GM12865 (cell line): ENCODE results near the gene EPHA4.

ENCODE experiments used
- DNase-seq: peaks from one replicate; pipeline ENCODE4 v3.0.0; 2010; ENCODE audit warnings: low read depth
- H3K4me3 ChIP-seq: 2 replicates; pipeline ENCODE4 v1.5.1; 2011; ENCODE audit warnings: mild to moderate bottlenecking, low read depth, low read length, control low read depth
- TF ChIP-seq, protein P1 (sequence below): IDR thresholded peaks from 2 replicates; pipeline ENCODE4 v1.5.1; 2011; ENCODE audit warnings: low read length, control low read depth, low read depth, inconsistent platforms; ENCODE audit not compliant: insufficient read depth; ENCODE audit errors: missing control alignments

EPHA4 gene

GRCh38 chr2:221444106-221444505 lies 128.0 kb downstream of the EPHA4 start:
- H3K4me3 ChIP-seq = no peak overlapping the region
- DNase-seq = no peak
- TF ChIP-seq, protein P1, sequence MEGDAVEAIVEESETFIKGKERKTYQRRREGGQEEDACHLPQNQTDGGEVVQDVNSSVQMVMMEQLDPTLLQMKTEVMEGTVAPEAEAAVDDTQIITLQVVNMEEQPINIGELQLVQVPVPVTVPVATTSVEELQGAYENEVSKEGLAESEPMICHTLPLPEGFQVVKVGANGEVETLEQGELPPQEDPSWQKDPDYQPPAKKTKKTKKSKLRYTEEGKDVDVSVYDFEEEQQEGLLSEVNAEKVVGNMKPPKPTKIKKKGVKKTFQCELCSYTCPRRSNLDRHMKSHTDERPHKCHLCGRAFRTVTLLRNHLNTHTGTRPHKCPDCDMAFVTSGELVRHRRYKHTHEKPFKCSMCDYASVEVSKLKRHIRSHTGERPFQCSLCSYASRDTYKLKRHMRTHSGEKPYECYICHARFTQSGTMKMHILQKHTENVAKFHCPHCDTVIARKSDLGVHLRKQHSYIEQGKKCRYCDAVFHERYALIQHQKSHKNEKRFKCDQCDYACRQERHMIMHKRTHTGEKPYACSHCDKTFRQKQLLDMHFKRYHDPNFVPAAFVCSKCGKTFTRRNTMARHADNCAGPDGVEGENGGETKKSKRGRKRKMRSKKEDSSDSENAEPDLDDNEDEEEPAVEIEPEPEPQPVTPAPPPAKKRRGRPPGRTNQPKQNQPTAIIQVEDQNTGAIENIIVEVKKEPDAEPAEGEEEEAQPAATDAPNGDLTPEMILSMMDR = no peak

DNA sequence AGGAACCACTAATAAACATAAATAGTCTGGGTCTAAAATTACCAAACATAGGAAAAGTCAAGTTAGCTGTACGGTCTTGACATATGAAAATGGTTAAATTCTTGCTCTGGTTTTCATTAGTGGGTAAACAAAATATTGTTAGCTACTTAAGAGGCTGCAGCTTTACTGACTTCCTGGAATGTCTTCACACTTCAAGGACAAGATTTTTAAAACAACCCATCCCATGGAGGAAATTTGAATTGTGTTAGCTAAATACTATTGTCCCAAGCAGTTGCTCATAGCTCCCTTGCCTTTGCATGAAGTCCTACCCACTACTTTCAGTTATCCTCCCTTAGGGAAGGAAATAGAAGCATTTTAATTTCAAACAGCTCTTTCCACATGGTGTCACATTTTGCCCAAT lies 128.5 kb downstream of the EPHA4 start:
- TF ChIP-seq, protein P1 = no peak
- no peak for DNase-seq
- no peak overlapping the region for H3K4me3 ChIP-seq

DNA sequence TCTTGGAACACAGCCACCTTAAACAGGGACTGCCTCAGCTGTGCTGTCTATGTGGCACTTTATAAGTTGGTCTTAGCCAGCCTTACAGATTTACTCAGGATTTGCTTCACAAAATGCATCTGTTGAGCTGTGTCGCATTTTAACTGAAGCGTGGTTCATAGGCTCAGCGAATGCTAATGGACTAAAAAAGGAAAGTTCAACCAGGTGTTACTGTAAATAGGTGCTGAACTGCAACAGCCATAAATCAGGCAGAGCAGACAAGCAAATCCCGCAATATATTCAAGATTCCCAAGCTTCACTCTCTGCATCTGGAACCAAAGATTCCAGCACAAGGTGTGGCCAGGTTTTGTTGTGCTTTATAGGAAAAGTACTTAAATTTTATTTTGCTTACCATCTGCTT lies 130.0 kb downstream of the EPHA4 start:
- H3K4me3 ChIP-seq = no peak overlapping the region
- DNase-seq = no peak
- TF ChIP-seq, protein P1 = no peak

GRCh38 chr2:221439761-221440479 lies 132.2 kb downstream of the EPHA4 start:
- no peak overlapping the region for H3K4me3 ChIP-seq
- DNase-seq = no peak
- TF ChIP-seq, protein P1 = no peak

GRCh38 chr2:221437056-221437455 lies 135.0 kb downstream of the EPHA4 start:
- TF ChIP-seq, protein P1 = no peak
- H3K4me3 ChIP-seq = no peak overlapping the region
- DNase-seq = no peak

DNA sequence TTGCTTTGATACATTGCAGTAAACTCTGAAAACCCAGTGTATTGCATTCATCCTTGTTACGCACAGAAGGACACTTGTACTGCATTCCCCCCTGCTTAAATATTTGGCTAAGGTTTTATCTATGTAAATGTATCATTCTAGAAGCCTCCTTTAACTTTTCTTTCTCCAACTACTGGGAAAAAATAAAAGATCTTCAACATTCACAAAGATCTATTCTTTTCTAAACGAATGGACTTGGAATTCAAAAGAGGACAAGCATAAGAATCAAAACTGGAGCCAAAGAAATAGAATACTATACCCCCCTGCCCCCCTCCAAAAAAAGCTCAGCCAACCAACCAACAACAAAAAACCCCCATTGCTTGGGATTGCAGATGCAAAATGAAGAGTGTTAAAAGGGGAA lies 136.9 kb downstream of the EPHA4 start:
- TF ChIP-seq, protein P1 = no peak
- DNase-seq = no peak

GRCh38 chr2:221434142-221434541 lies 138.0 kb downstream of the EPHA4 start:
- TF ChIP-seq, protein P1 = no peak
- DNase-seq = no peak
- H3K4me3 ChIP-seq = no peak overlapping the region

More for the DNA sequence above, 136.9 kb downstream of the EPHA4 start:
- H3K4me3 ChIP-seq = no peak overlapping the region
